Tibial nerve (tissue), 4 donors: Measurements from ENCODE around the gene LIPC. TPM values are rescaled to one million over a fixed set of nuclear protein-coding genes. Genes with fewer than 3 reads are reported as not detected.

Experiments
- DNase-seq, 2 donors: peaks; one replicate each; pipeline ENCODE4 v3.0.0-alpha.2; 2019; ENCODE audit warnings: low spot score in 2 of 2
- H3K27ac ChIP-seq, 4 donors: fragments of 200-600 bp; sonication (generic) in 3 of 4; one replicate each; pipeline ENCODE4 v1.5.1; 2017 to 2019; ENCODE audit warnings: mild to moderate bottlenecking in 1 of 4
- H3K27me3 ChIP-seq, 2 donors: fragments of 200-600 bp; sonication (generic) in 1 of 2; one replicate each; pipeline versions ENCODE4 v1.5.1 to v1.6.0; 2017 to 2019
- H3K36me3 ChIP-seq, 3 donors: fragments of 200-600 bp; sonication (generic); one replicate each; pipeline ENCODE4 v1.5.1; 2018 to 2019
- H3K4me1 ChIP-seq, 4 donors: fragments of 200-600 bp; sonication (generic) in 3 of 4; one replicate each; pipeline ENCODE4 v1.5.1; 2017 to 2019
- H3K4me3 ChIP-seq, 4 donors: fragments of 200-600 bp; sonication (generic) in 3 of 4; one replicate each; pipeline ENCODE4 v1.5.1; 2017 to 2019; ENCODE audit warnings: mild to moderate bottlenecking in 1 of 4, moderate library complexity in 1 of 4
- H3K9me3 ChIP-seq, 4 donors: fragments of 200-600 bp; sonication (generic) in 3 of 4; one replicate each; pipeline ENCODE4 v1.5.1; 2017 to 2019
- CTCF ChIP-seq, 5 experiments: fragments of 200-600 bp in 3 of 5; fragments of 450-650 bp in 2 of 5; sonication (generic) in 3 of 5; IDR thresholded peaks; one replicate each; pipeline ENCODE4 v1.5.1; 2016 to 2019; ENCODE audit warnings: antibody characterized with exemption in 5 of 5, mild to moderate bottlenecking in 3 of 5, moderate library complexity in 2 of 5
- EP300 ChIP-seq, 2 donors: sonication (generic); formaldehyde crosslinking; IDR thresholded peaks; one replicate each; pipeline ENCODE4 v1.6.1; 2017; ENCODE audit warnings: antibody characterized with exemption in 2 of 2, mild to moderate bottlenecking in 1 of 2
- POLR2A ChIP-seq, 2 donors: fragments of 450-650 bp; IDR thresholded peaks; one replicate each; pipeline ENCODE4 v1.6.1; 2017; ENCODE audit warnings: antibody characterized with exemption in 2 of 2, mild to moderate bottlenecking in 2 of 2, moderate library complexity in 2 of 2
- WGBS, 2 donors: methylation state at CpG; one replicate each; pipeline ENCODE4 v1.1.5; 2018; 5-methylcytosine and 5-hydroxymethylcytosine counted together
- total RNA-seq, 4 donors: library from RNA; depleted of rRNA; stranded (reverse); fragments of >200 nt; gene quantifications; one replicate each; pipeline ENCODE4 v1.1.0, GENCODE V29; 2016

The LIPC gene
- total RNA-seq, 4 donors from 2014 or later, result 11.2 to 18.4 (median 14.7) TPM

- Histone ChIP-seq H3K4me3 (no peak overlapping the region), H3K36me3 (no peaks in the 10 kb centered on the region), H3K4me1 (peaks cover 0 to 14% (median 10%) of the 10 kb centered on the region in 4 donors), H3K27ac (no peak overlapping the region), H3K27me3 (no peaks in the 10 kb centered on the region), H3K9me3 (no peaks in the 10 kb centered on the region)
- TF ChIP-seq POLR2A (IDR thresholded peaks at IDR 0.05) (no peak), CTCF (IDR thresholded peaks at IDR 0.05) (no peak), EP300 (IDR thresholded peaks at IDR 0.05) (no peak)
- 75 to 76% methylated on average over 7 of the region's 7 CpGs for WGBS, 2 donors
- DNase-seq, result no peak
Observed at GRCh38 chr15:58457466-58457965, 25.7 kb downstream of the LIPC start.

- Histone ChIP-seq H3K4me1 (peaks cover 0 to 14% (median 10%) of the 10 kb centered on the region in 4 donors), H3K9me3 (no peaks in the 10 kb centered on the region), H3K4me3 (no peak overlapping the region), H3K27ac (no peak overlapping the region), H3K27me3 (no peaks in the 10 kb centered on the region), H3K36me3 (no peaks in the 10 kb centered on the region)
- DNase-seq, result no peak
- WGBS, 2 donors, result 58 to 62% methylated on average over 3 of the region's 3 CpGs
- no peak for TF ChIP-seq EP300 (IDR thresholded peaks at IDR 0.05)
- TF ChIP-seq POLR2A (IDR thresholded peaks at IDR 0.05), result no peak
- TF ChIP-seq CTCF (IDR thresholded peaks at IDR 0.05), result no peak
Observed at GRCh38 chr15:58458076-58458475, 26.3 kb downstream of the LIPC start.

GRCh38 chr15:58459045-58459444 is 27.3 kb downstream of the LIPC start:
- Histone ChIP-seq H3K27ac (peak overlapping the region in 1 of 4 donors; percentile 25), H3K36me3 (no peaks in the 10 kb centered on the region), H3K27me3 (no peaks in the 10 kb centered on the region), H3K4me1 (peaks cover 0 to 14% (median 10%) of the 10 kb centered on the region in 4 donors), H3K4me3 (no peak overlapping the region), H3K9me3 (no peaks in the 10 kb centered on the region)
- TF ChIP-seq EP300 (IDR thresholded peaks at IDR 0.05) (no peak), CTCF (IDR thresholded peaks at IDR 0.05) (no peak), POLR2A (IDR thresholded peaks at IDR 0.05) (no peak)
- WGBS, 2 donors, result 35 to 45% methylated on average over 2 of the region's 2 CpGs
- no peak for DNase-seq

- Histone ChIP-seq H3K4me1 (peaks cover 0 to 14% (median 10%) of the 10 kb centered on the region in 4 donors), H3K36me3 (no peaks in the 10 kb centered on the region), H3K27ac (peak overlapping the region in 2 of 4 donors; percentile 7 to 25), H3K4me3 (no peak overlapping the region), H3K9me3 (no peaks in the 10 kb centered on the region), H3K27me3 (no peaks in the 10 kb centered on the region)
- TF ChIP-seq POLR2A (IDR thresholded peaks at IDR 0.05) (no peak), EP300 (IDR thresholded peaks at IDR 0.05) (peak in 1 of 2 donors; percentile 44)
- no peak for DNase-seq
- WGBS, 2 donors, result 63% methylated on average over 10 of the region's 10 CpGs
Observed at GRCh38 chr15:58459560-58459959, 27.8 kb downstream of the LIPC start.

GRCh38 chr15:58460116-58460790 is 28.5 kb downstream of the LIPC start:
- 88 to 94% methylated on average over 10 of the region's 10 CpGs for WGBS, 2 donors
- Histone ChIP-seq H3K36me3 (no peaks in the 10 kb centered on the region), H3K9me3 (no peaks in the 10 kb centered on the region), H3K4me3 (no peak overlapping the region), H3K27ac (no peak overlapping the region), H3K27me3 (no peaks in the 10 kb centered on the region), H3K4me1 (peaks cover 0 to 14% (median 10%) of the 10 kb centered on the region in 4 donors)
- TF ChIP-seq POLR2A (IDR thresholded peaks at IDR 0.05) (no peak), EP300 (IDR thresholded peaks at IDR 0.05) (no peak), CTCF (IDR thresholded peaks at IDR 0.05) (no peak)
- DNase-seq, result no peak
